Neural progenitor cell (in vitro differentiated cells): Measurements from ENCODE around the gene ABHD12. TPM values are rescaled to one million over a fixed set of nuclear protein-coding genes. Genes with fewer than 3 reads are reported as not detected.

Experiments used
- DNase-seq: peaks from one replicate; pipeline ENCODE4 v3.0.0-alpha.2; 2016; ENCODE audit warnings: low spot score
- H2AFZ ChIP-seq: fragments of 200-600 bp; sonication (generic); replicated peaks from 2 replicates; pipeline ENCODE4 v1.6.1; 2016; ENCODE audit warnings: antibody characterized with exemption
- H3F3A ChIP-seq: fragments of 200-600 bp; sonication (generic); 2 replicates; pipeline ENCODE4 v1.6.1; 2016; ENCODE audit warnings: antibody characterized with exemption, low read depth
- H3K27ac ChIP-seq: fragments of 200-600 bp; sonication (generic); 2 replicates; pipeline ENCODE4 v1.5.1; 2016; ENCODE audit warnings: mild to moderate bottlenecking
- H3K27me3 ChIP-seq: fragments of 200-600 bp; sonication (generic); 2 replicates; pipeline ENCODE4 v1.6.1; 2016; ENCODE audit warnings: mild to moderate bottlenecking, moderate library complexity
- H3K36me3 ChIP-seq: fragments of 200-600 bp; sonication (generic); 2 replicates; pipeline ENCODE4 v1.5.1; 2016
- H3K4me1 ChIP-seq: fragments of 200-600 bp; sonication (generic); 2 replicates; pipeline ENCODE4 v1.6.1; 2016; ENCODE audit warnings: mixed run types
- H3K4me2 ChIP-seq: fragments of 200-600 bp; sonication (generic); 2 replicates; pipeline ENCODE4 v1.6.1; 2016
- H3K4me3 ChIP-seq: fragments of 200-600 bp; sonication (generic); 2 replicates; pipeline ENCODE4 v1.5.1; 2016
- H3K79me2 ChIP-seq: fragments of 200-600 bp; sonication (generic); 2 replicates; pipeline ENCODE4 v1.6.1; 2016; ENCODE audit warnings: low read depth
- H3K9ac ChIP-seq: fragments of 200-600 bp; sonication (generic); 2 replicates; pipeline ENCODE4 v1.6.1; 2016
- H3K9me3 ChIP-seq: fragments of 200-600 bp; sonication (generic); 2 replicates; pipeline ENCODE4 v1.5.1; 2016; ENCODE audit warnings: low read depth
- H4K20me1 ChIP-seq: fragments of 200-600 bp; sonication (generic); 2 replicates; pipeline ENCODE4 v1.6.1; 2016; ENCODE audit warnings: low read depth
- H3K27ac Mint-ChIP-seq: 3 replicates; pipeline ENCODE4 v1.8.0; 2021; ENCODE audit warnings: mixed read lengths
- H3K27me3 Mint-ChIP-seq: 2 replicates; pipeline ENCODE4 v1.8.0; 2022; ENCODE audit warnings: low read depth, mild to moderate bottlenecking, inconsistent platforms, moderate library complexity, mixed read lengths; ENCODE audit not compliant: insufficient read depth
- H3K36me3 Mint-ChIP-seq: 3 replicates; pipeline ENCODE4 v1.8.0; 2021; ENCODE audit warnings: mixed read lengths
- H3K4me1 Mint-ChIP-seq: 3 replicates; pipeline ENCODE4 v1.8.0; 2021; ENCODE audit warnings: mixed read lengths
- H3K4me3 Mint-ChIP-seq: 3 replicates; pipeline ENCODE4 v1.8.0; 2021; ENCODE audit warnings: mild to moderate bottlenecking, moderate library complexity, mixed read lengths
- H3K9me3 Mint-ChIP-seq: 3 replicates; pipeline ENCODE4 v1.8.0; 2020; ENCODE audit warnings: mixed read lengths
- CTCF ChIP-seq: fragments of 200-600 bp; sonication (generic); IDR thresholded peaks from 2 replicates; pipeline ENCODE4 v1.5.1; 2017; ENCODE audit warnings: antibody characterized with exemption, mild to moderate bottlenecking
- EZH2 ChIP-seq: fragments of 200-600 bp; sonication (generic); IDR thresholded peaks from 2 replicates; pipeline ENCODE4 v1.6.1; 2017; ENCODE audit warnings: antibody characterized with exemption, mild to moderate bottlenecking, moderate library complexity
- EZH2phosphoT487 ChIP-seq: fragments of 200-600 bp; sonication (generic); IDR thresholded peaks from 2 replicates; pipeline ENCODE4 v1.6.1; 2017; ENCODE audit warnings: antibody characterized with exemption
- total RNA-seq: library from RNA; depleted of rRNA; stranded (reverse); fragments of >200 nt; gene quantifications from 2 replicates; pipeline ENCODE4 v1.2.3, GENCODE V29; 2015; ENCODE audit warnings: low replicate concordance

ABHD12 gene
- total RNA-seq, 1 donor from 2014 or later: 20.8 TPM

GRCh38 chr20:25316506-25317190 lies 74.0 kb downstream of the ABHD12 start:
- H3K4me1 ChIP-seq: no peaks in the 10 kb centered on the region
- Mint-ChIP-seq H3K4me1 (peaks cover 8% of the 10 kb centered on the region), H3K27ac (no peak overlapping the region), H3K27me3 (peaks cover 2% of the 10 kb centered on the region), H3K9me3 (peaks cover 3% of the 10 kb centered on the region), H3K4me3 (no peak overlapping the region), H3K36me3 (peaks cover 10% of the 10 kb centered on the region)
- no peaks in the 10 kb centered on the region for H3K27me3 ChIP-seq
- TF ChIP-seq EZH2phosphoT487: no peak
- no peak for TF ChIP-seq CTCF
- TF ChIP-seq EZH2: no peak
- no peak overlapping the region for H3K4me2 ChIP-seq
- no peaks in the 10 kb centered on the region for H4K20me1 ChIP-seq
- no peaks in the 10 kb centered on the region for H3K79me2 ChIP-seq
- H3K27ac ChIP-seq: no peak overlapping the region
- H3F3A ChIP-seq: no peaks in the 10 kb centered on the region
- H3K4me3 ChIP-seq: no peak overlapping the region
- no peak overlapping the region for H2AFZ ChIP-seq
- no peaks in the 10 kb centered on the region for H3K9me3 ChIP-seq
- H3K36me3 ChIP-seq: no peaks in the 10 kb centered on the region
- DNase-seq: no peak
- no peak overlapping the region for H3K9ac ChIP-seq

- no peak for DNase-seq
- Histone ChIP-seq H3K9me3 (no peaks in the 10 kb centered on the region), H3K27ac (no peak overlapping the region), H3F3A (no peaks in the 10 kb centered on the region), H2AFZ (no peak overlapping the region), H4K20me1 (no peaks in the 10 kb centered on the region), H3K79me2 (no peaks in the 10 kb centered on the region), H3K27me3 (no peaks in the 10 kb centered on the region), H3K9ac (no peak overlapping the region), H3K4me1 (no peaks in the 10 kb centered on the region), H3K36me3 (no peaks in the 10 kb centered on the region), H3K4me3 (no peak overlapping the region), H3K4me2 (no peak overlapping the region)
- H3K27ac Mint-ChIP-seq: no peak overlapping the region
- peaks cover 9% of the 10 kb centered on the region for H3K36me3 Mint-ChIP-seq
- peaks cover 3% of the 10 kb centered on the region for H3K9me3 Mint-ChIP-seq
- TF ChIP-seq EZH2 (no peak), CTCF (no peak), EZH2phosphoT487 (no peak)
- peaks cover 2% of the 10 kb centered on the region for H3K27me3 Mint-ChIP-seq
- no peak overlapping the region for H3K4me3 Mint-ChIP-seq
- peaks cover 9% of the 10 kb centered on the region for H3K4me1 Mint-ChIP-seq
Observed at GRCh38 chr20:25315418-25316210, 75.0 kb downstream of the ABHD12 start.

GRCh38 chr20:25314497-25315417 lies 75.9 kb downstream of the ABHD12 start:
- Histone ChIP-seq H3K36me3 (no peaks in the 10 kb centered on the region), H3K27ac (no peak overlapping the region), H2AFZ (no peak overlapping the region), H3K4me1 (no peaks in the 10 kb centered on the region), H3K9ac (no peak overlapping the region), H3F3A (no peaks in the 10 kb centered on the region), H3K27me3 (no peaks in the 10 kb centered on the region), H4K20me1 (no peaks in the 10 kb centered on the region), H3K4me2 (no peak overlapping the region), H3K4me3 (no peak overlapping the region), H3K9me3 (no peaks in the 10 kb centered on the region), H3K79me2 (no peaks in the 10 kb centered on the region)
- Mint-ChIP-seq H3K4me1 (peaks cover 13% of the 10 kb centered on the region), H3K27ac (no peak overlapping the region), H3K27me3 (peaks cover 2% of the 10 kb centered on the region), H3K4me3 (no peak overlapping the region), H3K36me3 (peaks cover 13% of the 10 kb centered on the region), H3K9me3 (peaks cover 3% of the 10 kb centered on the region)
- TF ChIP-seq EZH2phosphoT487 (no peak), CTCF (peak; percentile 17), EZH2 (no peak)
- DNase-seq: peak; percentile 22
